ENCODE results near the gene CCDC196.
"Not testable (repeated sequence)": the region's sequence is repeated elsewhere in the genome, so short reads cannot be mapped to it uniquely, and the experiment has no call there.

Gene CCDC196

DNA sequence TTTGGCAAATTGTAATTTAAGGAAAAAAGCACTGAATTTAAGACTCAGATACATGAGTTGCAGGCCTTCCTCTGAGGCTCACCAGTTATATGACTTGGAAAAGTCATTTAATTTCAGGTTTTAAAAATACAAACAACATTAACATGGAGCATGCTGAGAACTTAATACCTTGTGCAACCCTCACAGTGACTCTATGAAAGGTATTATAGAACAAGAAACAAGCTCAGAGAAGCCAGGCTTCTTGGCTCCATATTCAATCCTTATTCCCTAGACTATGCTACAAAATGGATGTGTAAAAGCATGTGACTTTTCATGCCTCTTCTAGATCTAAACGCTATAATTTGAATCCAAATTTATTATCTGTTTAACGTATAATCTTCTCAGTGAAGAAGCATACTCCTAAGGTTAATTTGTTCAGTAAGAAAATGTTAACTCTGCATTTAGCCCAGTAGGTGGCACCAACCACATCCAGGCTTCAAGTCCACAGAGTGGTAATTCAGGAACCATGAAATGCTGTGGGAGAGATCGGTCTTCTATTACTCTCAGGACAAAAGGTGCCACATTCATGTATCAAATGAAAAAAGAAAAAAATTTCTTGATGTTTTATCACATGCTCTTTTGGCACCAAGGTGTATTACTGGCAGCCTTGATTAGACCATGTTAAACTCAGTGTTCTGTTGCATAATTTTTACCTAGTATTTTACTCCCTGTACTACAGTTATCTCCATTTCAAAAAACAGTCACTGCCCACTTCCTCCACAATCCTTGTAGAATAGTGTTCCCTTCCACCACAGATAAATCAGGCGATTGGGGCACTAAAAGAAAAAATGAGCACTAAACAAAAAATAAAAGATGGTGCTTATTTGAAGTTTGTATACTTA lies 9.3 kb downstream of the CCDC196 start:
- peak; percentile 78 for DNase-seq (ENCODE audit: low spot score)

DNA sequence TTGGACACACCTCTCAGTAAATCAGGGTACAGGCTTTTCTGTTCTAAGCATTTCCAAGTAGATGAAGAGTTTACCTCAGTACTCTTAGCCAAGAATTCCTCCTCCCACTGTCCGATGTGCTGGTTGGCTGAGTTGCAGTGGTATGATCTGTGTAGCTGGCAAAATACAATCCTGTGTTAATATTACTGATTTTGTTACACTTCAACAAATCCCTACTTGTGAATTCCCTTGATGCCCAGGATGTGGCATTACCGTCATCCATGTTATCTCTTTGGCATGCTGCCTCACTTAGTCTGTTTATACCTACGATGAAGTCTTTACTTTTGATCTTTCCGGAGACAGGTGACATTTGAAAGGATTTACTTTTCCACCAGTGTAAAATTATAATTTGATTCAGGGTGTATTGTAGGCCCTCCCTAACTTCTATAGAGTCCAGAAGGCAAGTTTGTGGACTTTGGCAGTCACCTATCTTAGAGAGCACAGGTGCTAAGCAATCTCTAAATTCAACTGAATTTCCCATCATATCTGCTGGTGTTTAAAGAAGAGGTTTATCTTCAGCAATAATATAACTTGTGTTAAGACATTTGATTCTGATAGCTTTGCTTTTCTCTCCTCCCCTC lies 10.1 kb downstream of the CCDC196 start:
- DNase-seq (ENCODE audit: low spot score) = no peak

DNA sequence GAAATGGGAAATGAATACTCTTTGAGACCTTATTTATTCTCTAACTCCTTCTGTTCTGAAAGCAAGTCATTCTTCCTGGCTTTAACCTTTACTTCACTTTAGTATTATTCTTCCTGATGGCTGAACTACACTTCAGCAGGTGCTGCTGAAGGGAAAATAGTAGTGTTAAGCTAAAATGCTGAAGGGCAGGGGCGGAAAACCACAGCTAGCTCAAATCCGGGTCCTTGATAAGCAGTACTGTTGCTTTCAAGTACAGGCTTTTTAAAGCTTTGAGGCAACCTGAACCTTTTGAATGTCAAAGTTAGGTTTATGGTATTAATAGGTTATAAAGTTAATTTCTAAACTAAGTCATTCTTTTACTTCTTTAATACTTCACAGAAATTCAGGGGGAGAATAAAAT lies 10.7 kb downstream of the CCDC196 start:
- no peak for DNase-seq (ENCODE audit: low spot score)

DNA sequence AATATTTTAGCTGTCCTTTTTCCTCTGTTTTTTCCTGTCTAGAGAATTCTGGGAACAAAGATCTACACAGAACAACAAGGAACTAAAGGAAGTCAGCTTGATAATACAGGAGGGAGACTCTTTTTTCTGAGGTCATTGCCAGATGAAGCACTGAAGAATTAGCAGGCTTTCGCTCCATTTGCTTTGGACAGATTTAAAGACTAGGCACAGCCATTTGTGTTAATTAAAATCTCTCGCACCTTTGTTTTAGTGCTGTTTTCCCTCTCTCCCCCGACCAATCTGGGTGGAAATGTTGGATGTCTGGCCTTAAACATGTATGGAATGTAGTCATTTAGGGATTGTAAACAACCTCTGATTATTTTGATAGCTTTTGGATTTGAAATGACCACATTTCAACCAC lies 12.1 kb downstream of the CCDC196 start:
- no peak for DNase-seq (ENCODE audit: low spot score)

DNA sequence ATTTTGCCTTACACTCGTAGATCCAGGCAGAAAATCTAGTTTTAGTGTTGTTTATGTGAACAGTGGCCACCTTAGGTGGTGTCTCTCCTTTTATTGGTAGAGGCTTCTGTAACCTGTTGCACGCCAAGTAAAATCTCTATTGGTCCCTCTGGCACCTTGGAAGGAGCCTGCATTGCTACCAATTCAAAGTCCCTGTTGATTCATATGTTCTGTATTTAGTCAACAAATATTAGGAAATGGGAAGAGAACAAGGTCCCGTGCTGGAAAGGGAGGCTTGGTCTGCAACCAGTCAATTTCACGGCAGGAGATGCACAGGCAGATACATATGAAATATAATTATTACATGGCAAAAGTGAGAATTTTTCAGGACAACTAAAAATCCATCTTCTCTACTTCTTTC lies 15.4 kb downstream of the CCDC196 start:
- DNase-seq (ENCODE audit: low spot score) = no peak

DNA sequence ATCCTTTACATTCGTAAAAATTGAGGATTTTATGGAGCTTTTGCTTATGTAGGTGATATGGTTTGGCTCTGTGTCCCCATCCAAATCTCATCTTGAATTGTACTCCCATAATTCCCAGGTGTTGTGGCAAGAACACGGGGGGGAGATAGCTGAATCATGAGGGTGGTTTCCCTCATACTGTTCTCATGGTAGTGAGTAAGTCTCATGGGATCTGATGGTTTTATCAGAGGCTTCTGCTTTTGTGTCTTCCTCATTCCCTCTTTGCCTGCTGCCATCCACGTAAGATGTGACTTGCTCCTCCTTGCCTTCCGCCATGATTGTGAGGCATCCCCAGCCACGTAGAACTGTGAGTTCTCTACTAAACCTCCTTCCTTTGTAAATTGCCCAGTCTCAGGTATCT lies 16.7 kb downstream of the CCDC196 start:
- not testable (repeated sequence) for DNase-seq (ENCODE audit: low spot score)

DNA sequence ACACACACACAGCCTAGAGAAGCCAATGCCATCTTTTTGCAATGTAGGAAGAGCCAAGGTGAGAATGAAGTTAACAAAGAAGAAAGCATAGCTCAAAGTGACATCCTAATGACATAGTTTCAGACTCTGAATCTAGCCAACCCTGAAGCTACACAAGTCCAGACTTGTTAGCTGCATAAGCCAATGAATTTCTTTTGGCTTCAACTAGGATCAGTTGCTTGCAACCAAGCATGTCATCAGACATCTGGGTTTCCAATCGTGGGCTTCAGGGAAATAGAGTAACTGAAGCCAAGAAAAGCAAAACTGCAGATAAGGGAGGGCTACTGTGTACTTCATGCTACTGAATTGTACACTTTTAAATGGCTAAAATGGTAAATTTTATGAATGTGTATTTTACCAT lies 17.4 kb downstream of the CCDC196 start:
- DNase-seq (ENCODE audit: low spot score) = no peak

DNA sequence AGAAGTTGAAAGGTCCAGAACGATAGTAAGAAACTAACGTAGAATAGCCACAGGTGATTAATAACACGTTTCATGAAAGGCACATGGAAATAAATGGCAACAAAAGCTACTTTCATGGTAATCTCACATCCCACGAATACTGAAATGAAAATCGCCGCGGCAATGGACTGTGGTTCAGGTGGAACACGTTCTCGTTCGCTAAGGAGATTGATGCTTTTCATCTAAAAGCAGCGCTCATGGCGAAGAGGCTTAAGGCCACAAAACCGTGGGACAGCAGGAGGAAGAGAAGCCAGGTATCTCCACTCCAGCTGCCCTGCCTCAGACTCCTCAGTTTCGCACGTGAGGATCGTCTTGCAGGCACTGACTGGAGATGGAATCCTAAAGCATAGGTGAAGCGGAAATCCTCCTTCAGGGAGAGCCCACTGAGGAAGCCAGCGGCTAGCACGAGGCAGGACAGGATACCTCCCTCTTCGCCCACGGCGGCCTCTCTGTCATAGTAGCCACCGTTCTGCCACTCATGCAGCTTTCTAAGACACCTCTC lies 21.1 kb downstream of the CCDC196 start:
- no peak for DNase-seq (ENCODE audit: low spot score)

DNA sequence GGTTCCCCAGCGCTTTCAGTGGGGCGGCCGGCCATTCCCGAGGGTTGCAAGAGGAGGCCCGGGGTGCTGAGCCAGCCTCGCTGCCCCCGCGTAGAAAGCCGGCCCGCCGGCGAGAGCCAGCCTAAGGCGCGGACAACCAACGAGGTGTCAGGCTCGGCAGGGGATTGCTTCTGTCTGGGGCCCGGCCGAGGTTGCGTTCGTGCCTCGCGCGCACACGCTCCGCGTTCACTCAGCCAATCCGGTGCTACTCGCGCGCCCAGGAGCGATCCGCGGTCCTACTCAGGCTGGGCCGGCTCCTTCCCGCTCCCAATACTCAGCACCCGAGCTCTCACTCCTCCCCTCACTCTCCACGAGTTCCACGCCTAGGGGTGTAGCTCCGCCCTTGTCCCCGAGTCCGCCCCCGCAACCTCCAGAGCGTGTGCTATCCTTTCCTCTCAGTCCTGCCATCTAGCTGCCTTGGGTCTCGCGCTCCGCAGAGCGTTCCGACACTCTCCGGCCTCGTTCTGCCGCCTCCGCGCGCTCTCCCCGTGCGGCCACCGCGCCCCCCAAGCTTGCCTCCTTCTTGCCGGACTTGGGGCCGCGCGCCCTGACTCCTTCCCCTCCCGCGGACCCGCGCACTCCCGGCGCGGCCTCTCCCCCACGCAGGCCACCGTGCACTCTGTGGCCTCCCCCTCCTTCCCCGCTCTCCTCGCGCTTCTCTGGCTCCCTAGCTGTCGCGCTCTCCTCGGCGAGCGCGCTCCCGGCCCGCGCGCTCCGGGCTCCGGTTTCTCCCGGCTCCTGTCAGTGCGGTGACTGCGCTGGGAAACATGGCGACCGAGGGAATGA lies 21.8 kb downstream of the CCDC196 start, which contains the start of gene GPHN:
TSS of gene GPHN (plus strand) at position 426 of the 825 bp plus-strand sequence.
- peak; percentile 96 for DNase-seq (ENCODE audit: low spot score)

DNA sequence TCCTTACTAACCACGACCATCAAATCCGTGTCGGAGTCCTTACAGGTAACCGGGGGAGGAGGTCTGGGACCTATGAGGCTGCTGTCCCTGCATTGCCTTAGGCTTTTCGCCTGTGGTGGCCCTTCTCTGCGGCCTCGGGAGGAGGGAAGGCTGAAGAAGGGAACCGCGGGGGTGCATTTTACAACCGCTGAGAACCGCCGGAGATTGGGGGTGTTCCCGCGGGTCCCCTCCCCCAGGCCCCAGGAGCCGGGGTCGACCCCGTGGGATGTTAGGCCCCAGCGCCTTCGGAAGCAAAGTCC lies 22.3 kb downstream of the CCDC196 start:
- DNase-seq (ENCODE audit: low spot score) = no peak

DNA sequence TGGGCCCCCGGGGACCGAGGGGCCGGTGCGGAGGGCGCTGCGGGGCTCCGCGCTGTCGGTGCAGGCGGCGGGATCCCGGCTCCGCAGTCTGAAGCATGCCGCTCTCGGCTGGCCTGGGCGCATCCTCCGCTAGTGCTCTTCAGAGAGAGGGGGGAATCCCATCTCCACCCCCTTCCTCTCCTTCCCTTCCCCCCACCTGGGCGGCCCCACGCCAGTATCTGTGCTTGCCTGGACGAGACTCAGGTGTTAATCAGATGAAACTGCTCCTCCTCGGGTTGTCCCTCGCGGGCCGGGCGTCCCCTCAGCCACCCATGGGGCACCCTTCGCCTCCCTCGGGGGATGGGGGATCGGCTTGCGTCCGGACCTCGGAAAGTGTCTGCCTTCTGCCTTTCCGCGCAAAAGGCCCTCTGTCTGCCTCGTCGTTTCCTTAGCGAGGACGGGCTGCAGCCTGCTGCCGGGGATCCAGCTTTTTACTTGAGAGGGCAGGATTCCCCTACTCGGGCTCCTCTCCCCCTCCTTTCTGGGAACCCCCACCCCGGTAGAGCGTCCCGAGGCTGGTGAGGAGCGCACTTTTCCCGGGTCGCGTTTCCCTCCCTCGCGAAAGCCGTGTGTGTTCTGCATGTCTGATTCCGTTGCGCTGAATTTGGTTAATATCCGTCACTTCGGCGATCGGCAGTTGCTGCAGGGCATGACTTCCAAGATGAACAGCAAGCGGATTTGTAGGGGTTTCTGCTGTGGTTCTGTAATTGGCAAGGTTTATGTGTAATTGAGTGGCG lies 22.9 kb downstream of the CCDC196 start:
- DNase-seq (ENCODE audit: low spot score) = peak; percentile 33

DNA sequence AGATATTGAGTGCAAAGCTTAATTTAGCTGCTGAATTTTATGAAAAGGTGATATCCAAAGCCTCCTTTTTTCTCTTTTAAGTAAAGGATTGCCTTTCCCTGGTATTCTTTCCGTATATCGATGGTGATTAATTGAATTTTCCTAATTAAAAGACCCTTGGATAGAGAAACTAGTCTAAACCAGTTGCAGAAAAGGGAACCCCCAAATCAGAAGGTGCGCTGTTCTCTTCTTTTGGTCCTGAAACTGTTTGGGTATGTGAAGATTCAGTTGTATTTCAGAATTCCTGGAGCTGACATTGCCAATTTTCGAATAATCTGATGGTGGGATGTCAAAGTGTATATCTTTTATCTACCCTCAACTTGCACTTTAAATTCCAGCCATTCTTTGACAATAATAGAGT lies 23.7 kb downstream of the CCDC196 start:
- DNase-seq (ENCODE audit: low spot score) = no peak

DNA sequence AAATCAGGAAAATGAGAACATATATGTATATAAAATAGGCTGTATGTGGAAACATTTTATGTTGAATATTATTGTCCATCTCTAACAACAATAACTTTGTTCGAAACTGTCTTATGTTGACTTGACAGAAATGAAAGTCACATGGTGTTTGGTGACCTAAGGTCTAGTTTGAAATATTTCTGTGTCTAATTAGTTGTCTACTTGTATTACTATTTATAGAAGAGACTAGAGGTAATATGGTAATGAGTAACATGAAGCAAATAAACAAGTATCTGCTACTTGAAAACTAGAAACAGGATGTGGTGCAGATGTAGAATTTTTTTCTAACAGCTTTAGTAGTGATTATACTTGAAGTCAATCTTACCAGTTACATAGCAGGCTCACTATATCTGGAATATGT lies 25.7 kb downstream of the CCDC196 start:
- DNase-seq (ENCODE audit: low spot score) = no peak

DNA sequence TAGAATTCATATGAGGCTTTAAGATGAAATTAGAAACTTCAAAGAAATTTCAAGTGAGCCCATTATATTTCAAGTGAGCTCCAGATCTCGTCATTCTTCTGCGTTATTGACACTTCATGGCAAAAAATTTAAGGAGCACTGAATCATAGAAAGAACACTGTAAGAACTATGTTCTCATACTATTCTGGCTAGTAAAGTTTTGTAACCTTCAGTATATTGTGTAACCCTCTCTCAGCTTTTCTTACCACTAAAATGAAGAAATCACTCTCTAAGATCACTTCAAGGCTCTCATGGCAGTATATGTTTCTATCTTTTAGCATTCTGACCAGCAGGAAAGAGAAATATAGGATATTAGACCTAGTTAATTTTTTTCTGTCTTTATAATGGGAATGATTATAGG lies 28.0 kb downstream of the CCDC196 start:
- no peak for DNase-seq (ENCODE audit: low spot score)

DNA sequence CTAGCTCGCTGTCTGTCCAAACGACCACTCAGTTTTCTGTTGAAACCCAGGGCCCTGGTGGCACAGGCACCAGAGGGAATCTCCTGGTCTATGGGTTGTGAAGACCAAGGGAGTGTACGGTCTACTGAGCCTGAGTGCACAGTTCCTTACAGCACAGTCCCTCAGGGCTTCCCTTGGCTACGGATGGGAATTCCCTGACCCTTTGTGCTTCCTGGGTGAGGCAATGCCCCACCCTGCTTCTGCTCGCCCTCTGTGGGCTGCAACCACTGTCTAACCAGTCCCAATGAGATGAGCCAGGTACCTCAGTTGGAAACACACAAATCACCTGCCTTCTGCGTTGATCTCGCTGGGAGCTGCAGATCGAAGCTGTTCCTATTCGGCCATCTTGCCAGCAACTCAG lies 44.4 kb downstream of the CCDC196 start:
- DNase-seq (ENCODE audit: low spot score) = no peak

DNA sequence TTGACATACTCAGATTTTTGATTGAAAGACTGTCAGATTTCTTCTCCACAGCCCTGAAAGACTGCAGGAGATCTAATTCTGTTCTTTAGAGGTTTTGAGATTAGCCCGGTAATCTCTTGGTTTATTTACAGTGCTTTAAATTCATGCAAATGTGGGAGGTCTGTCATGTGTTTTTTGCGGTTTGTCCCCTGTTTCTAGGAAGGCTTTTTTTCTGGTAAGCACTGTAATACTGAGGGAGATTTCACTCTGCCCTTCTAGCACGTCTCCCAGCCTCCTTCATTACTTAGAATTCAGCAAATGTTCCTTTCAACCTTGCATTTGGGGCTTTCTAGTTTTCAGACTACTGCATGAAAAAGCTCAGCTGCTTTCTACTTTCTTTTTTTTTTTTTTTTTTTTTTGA lies 52.9 kb downstream of the CCDC196 start:
- DNase-seq (ENCODE audit: low spot score) = no peak

DNA sequence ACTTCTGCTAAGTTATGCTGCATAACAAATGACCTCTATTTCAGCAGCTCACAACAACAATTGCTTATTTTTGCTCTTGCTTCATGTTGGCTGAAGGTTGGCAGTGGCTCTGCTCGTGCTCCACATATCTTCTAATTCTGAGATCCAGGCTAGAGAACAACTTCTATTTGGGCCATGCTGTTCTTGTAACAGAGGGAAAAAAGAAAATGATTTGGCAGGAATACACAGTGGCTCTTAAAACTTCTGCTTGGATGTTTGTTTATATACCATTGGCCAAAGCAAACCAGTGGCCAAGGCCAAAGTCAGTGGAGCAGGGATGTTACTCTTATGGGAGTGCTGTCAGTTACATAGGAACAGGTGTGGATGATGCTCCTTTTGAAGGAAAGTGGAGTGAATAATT lies 53.9 kb downstream of the CCDC196 start:
- peak; percentile 33 for DNase-seq (ENCODE audit: low spot score)

DNA sequence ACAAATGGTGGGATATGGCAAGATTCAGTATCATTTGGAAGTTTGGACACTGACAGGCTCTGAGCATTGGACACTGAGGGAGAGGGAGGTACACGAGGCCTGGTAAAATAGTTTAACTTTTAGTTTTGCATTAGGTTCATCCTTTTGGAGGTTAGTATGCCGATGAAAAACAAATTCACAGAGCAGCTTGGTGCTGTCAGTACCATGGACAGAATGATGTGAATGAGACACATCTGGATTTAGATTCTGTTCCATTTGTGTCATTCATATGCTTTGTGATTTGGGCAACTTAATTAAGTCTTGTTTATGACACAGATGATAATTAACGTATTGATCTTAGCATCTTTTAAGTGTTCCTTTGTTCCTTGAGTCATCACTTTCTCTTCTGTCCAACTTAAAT lies 55.5 kb downstream of the CCDC196 start:
- DNase-seq (ENCODE audit: low spot score) = no peak

DNA sequence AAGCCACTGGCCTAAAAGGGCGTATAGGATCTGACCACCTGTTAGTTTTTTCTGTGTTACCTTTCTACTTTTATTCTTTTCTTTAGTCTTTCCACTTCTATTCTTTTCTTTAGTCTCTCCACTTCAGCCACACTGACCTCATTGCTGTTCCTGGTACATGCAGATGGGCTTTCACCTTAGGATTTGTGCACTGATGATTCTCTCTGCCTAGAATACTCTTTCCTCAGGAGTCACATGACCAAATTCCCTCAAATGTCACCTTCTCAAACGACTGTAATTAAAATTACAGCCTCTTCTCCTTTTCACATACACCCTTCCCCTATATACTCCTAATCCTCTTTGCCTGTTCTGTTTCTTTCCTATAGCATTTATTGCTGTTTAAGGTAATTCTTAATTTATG lies 57.8 kb downstream of the CCDC196 start:
- DNase-seq (ENCODE audit: low spot score) = no peak

DNA sequence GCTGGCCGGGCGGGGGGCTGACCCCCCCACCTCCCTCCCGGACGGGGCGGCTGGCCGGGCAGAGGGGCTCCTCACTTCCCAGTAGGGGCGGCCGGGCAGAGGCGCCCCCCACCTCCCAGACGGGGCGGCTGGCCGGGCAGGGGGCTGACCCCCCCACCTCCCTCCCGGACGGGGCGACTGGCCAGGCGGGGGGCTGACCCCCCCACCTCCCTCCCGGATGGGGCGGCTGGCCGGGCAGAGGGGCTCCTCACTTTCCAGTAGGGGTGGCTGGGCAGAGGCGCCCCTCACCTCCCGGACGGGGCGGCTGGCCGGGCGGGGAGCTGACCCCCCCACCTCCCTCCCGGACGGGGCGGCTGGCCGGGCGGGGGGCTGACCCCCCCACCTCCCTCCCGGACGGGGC lies 59.0 kb downstream of the CCDC196 start:
- not testable (repeated sequence) for DNase-seq (ENCODE audit: low spot score)

DNA sequence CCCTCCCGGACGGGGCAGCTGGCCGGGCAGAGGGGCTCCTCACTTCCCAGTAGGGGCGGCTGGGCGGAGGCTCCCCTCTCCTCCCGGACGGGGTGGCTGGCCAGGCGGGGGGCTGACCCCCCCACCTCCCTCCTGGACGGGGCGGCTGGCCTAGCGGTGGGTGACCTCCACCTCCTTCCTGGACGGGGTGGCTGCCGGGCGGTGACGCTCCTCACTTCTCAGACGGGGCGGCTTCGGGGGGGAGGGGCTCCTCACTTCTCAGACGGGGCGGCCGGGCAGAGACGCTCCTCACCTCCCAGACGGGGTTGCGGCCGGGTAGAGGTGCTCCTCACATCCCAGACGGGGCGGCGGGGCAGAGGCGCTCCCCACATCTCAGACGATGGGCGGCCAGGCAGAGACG lies 59.6 kb downstream of the CCDC196 start:
- DNase-seq (ENCODE audit: low spot score) = not testable (repeated sequence)

All from globus pallidus (tissue), 1 donor.